ENCODE data around the gene EYS.
"Not testable (repeated sequence)": the region's sequence is repeated elsewhere in the genome, so short reads cannot be mapped to it uniquely, and the experiment has no call there.

Gene EYS

DNA sequence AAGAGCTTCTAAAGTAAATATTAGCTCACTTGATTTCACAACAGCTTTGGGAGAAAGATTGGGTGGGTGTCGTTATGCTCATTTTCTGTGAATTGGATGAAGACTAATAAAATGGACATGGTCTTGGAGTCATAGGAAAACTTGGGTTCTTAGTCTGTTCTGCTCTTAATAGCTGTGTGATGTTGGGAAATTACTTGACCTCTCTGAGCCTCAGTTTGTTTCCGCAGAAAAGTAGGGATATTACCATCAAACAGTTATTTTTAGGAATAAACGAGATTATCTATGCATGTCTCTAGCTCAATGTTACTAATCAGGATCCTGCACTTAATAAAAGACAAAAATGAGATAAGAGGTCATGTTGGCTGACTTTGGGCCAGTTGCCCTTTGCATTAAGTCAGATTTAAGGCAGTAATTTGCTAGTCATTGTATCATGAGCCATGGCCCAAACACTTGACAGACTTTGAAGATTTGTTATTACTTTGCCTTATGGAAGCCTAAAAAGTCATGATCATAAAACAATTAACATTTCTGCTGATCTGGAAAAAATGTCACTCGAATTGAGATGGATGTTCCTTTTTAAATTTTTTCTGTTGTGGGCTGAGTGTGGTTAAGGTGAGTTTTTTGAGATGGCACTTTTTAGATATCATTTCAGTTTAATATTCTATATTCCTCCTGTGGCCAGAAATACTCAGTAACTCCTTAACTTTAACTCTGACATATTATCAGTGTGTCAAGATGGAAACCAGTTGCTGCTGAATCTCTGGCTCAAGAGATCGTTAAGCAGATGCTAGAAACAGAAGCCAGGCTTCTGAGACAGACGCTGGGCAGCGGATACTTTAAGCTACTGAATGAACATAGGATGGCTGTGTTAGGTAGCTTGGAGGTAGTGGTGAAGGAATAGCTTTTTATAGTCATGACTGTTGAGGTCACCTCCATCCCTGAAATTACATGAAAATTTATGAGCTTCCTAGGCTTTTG, 1779.8 kb downstream of the EYS start:
- no peak for DNase-seq

DNA sequence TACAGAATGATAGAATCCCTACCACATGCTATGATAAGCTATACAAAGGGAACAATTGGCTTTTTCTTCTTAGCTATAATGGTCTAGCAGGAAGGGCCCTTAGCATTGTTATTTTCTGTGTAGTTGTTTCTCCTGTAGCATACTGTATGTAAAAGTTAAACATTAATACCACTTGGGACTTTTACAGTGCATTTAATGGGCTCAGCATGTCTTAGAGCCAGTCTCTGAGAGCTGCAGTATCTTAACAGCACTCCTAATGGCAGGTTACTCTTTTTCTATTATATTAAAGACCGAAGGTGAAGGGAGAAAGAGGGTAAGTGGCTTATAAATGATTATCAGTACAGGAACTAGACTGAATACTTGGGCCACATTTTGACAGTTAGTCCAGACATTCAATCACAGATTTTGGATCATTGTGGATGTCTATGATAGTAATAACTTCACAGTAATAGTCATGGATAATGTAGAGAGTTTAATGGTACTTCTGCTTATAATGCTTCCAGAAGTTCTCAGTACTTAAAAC, 1780.7 kb downstream of the EYS start:
- DNase-seq = no peak

DNA sequence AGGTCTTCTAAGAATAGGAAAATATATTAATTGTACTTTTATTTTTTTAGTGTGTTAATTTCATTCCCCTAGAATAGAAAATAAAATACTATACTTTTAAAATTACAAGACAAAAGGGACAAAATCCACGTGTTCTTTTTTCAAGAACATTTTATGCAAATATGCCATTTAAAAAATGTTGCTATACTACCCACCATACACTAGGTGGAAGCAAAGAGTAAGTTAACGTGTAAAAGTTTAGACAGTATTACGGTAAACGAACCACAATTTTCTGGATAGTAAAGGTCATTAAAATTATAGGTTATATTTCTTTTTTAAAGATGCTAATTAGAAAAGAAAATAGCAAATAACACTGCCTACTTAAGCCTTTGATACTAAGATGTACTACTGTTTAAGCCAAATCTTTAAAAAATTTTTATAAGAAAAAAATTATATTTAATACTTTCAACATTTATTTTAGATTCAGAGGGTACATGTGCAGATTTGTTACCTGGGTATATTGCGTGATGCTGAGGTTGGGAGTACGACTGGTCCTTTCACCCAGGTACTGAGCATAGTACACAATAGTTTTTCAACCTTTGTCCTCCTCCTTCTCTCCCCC, 1783.8 kb downstream of the EYS start:
- no peak for DNase-seq

DNA sequence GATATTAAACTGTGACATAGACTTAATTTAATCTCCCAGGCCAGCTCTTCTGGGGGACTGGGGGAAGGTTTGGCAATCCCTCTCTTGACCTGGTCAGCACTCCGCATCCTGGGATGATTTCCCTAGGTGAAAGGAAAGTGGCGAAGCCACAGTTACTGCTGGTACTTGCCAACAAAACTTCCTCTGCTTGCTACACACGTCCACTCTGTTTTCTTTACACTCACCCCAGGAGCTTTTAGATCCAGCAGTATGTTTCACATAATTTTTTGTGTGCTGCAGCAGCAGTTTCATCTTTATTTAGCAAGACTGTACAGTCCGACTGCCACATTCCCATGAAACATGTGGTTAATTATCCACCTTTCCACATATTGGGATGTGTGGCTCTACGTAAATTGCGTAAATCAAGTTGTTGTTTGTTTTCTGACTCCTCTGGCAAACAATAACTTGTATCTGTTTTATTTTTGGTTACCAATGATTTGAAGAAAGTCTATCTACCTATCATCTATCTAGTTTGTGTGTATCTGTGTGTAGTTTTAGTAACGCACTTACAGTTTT, 1787.4 kb downstream of the EYS start:
- DNase-seq = no peak

DNA sequence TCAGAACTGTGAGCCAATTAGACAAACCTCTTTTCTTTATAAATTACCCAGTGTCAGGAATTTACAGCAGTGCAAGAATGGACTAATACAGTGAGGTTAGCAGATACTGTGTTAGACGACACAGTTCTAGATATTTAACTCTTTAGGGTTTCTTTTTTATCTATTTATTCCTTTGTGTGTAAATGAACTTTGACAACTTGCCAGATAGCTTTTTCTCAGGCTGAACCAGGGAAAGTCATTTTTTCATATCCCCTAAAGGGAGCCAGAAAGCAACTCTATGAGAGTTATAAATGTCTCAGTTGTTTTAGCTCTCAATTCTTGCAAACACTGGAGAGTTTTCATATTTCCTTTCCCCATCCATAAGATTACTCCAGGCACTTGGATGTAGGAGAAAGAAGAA, 1794.1 kb downstream of the EYS start:
- no peak for DNase-seq

DNA sequence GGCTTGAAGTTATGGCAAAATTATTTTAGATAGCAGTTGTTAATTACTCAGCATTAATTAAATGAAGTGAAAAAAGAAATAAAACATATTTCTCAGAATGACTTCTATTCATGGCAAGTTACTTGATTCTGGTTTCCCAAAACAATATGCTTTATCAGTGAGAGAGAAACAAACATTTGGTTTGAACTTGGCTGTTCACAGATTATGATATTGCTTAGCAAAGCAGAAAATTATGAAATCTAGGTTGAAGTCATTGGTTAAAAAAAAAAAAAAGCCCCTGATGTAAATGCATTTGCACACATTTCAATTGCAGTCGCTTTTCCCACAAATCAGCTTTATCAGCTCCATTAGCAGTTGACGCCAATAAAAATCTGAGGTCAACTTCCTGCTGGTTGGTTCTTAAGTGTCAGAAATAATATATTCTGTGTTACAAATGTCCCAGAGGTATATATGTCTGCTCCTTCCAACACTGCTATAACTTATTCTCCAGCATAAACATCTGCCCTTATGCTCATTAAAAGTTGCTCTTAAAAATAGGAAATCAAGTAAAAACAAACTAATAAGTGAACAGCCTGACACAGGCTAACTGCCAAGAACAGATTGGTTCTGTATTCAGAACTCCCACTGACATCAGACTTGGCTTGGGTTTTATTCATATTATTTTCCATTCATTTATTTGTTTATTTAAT, 1796.0 kb downstream of the EYS start:
- no peak for DNase-seq

DNA sequence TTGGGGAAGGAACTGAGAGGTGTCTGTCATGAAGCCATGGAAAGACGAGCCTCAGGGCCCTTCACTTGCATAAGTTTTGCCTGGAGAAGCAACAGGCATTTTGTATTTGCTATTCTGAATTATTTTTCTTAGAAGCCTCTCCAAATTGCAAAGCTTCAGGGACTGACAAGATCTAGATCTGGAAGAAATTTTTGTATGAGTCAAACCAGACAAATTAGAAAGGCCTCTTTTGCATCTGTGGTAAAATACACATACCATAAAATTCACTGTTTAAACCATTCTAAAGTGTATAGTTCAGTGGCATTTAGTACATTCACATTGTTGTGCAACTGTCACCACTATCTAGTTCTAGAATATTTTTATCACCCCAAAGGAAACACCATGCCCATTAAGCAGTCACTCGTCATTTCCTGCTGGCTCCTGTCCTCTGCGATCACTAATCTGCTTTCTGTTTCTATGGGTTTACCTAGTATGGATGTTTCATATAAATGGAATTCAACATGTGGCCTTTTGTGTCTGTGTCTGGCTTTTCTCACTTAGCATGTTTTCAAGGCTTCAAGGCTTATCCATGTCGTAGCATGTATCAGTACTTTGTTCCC, 1802.3 kb downstream of the EYS start:
- no peak for DNase-seq

DNA sequence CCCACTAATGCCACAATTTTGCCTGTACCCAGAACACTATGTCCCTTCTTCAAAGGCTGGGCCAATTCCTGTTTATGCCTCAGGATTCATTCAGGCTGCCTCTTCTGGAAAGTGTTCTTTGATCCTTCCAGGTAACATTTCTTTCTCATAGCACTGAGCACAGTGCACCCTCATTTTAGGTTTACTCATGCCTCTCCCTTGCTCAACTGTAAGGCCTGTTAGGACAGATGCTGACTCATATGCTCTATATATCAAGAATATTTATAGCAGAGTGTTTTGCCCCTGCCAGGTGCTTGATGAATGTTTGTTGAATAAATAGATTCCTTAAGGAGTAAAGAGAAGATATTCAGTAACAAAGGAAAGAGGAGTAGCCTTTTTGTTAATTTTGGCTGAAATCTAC, 1807.5 kb downstream of the EYS start:
- no peak for DNase-seq

DNA sequence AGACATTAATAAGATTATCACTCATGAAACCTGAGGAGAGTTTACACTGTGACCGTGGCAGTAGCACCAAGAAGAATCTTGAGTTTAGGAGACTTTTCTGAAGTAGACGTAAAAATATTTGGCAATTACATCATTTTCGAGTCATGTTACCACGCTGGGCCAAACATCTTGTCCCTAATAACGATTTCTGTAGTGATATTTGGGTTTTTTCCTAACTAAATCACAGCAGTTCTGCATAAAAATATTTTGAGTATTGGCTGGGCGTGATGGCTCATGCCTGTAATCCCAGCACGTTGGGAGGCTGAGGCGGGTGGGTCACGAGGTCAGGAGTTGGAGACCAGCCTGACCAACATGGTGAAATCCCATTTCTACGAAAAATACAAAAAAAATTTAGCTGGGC, 1809.1 kb downstream of the EYS start:
- DNase-seq = no peak

DNA sequence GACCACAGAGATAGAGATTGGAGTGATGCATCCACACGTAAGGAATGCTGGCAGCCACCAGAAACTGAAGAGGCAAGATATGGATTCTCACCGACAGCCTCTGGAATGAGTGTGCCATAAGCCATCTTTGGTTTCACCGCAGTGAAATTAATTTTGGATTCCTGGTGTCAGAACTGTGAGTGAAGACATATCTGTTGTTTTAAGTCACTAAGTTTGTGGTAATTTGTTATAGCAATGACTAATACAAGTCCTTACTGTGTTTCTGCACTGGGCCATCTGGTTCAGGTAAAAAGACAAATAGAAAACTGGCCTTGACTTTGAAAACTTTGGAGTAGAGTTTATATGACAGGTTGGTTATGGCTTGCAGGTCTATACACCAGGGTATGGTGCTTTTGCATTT, 1809.6 kb downstream of the EYS start:
- DNase-seq = no peak

DNA sequence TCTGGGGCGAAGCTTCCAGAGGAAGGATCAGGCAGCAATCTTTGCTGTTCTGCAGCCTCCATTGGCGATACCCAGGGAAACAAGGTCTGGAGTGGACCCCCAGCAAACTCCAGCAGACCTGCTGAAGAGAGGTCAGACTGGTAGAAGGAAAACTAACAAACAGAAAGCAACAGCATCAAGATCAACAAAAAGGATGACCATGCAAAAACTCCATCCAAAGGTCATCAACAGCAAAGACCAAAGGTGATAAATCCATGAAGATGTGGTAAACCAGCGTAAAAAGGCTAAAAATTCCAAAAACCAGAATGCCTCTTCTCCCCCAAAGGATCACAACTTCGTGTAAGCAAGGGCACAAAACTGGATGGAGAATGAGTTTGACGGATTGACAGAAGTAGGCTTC, 1818.6 kb downstream of the EYS start:
- no peak for DNase-seq

DNA sequence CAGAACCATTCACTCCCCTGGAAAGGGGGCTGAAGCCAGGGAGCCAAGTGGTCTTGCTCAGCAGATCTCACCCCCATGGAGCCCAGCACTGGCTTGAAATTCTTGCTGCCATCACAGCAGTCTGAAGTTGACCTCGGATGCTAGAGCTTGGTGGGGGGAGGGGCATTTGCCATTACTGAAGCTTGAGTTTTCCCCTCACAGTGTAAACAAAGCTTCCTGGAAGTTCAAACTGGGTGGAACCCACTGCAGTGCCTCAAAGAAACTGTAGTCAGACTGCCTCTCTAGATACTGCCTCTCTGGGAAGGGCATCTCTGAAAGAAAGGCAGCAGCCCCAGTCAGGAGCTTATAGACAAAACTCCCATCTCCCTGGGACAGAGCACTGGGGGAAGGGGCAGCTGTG, 1819.2 kb downstream of the EYS start:
- DNase-seq = not testable (repeated sequence)

DNA sequence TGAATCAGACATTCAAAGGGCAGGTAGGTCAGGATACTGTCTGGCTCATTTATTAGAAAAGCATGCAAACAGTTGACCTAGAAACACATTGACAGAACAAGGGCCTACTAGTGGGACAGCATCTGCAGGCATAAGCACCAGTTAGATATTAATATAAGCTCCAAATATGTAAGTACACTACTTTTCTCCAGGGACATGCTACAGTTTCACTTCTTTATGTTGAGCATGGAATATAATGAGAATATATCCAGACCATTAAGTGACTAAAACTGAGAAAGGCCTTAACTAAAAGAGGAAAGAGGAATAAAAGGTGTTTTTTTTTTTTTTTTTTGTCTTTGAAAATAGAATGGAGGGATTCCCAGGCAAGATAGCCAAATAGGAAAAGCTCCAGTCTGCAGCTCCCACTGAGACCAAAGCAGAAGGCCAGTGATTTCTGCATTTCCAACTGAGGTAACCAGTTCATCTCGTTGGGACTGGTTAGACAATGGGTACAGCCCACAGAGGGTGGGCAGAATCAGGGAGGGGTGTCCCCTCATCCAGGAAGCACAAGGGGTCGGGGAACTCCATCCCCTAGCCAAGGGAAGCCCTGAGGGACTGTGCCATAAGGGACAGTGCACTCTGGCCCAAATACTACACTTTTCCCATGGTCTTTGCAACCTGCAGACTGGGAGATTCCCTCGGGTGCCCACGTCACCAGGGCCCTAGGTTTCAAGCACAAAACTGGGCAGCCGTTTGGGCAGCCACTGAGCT, 1819.8 kb downstream of the EYS start:
- DNase-seq = no peak

DNA sequence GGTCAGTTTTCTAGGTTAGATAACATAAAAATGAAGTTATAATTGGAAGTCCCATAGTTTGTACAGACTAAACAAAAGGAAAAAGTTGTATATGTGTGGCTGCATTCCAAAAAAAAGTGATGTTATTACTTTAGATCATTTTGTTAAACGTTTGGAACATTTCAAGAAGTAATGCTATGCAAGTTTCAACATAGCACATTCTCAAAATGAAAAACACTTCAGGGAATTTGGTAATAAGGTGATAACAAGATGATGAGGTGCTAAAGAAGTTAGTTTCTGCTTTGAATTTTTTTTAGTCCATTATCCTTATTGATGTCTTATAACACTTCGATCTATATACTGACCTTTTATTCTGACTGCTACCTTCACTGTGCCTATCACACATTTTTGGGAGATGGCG, 1820.7 kb downstream of the EYS start:
- no peak for DNase-seq

DNA sequence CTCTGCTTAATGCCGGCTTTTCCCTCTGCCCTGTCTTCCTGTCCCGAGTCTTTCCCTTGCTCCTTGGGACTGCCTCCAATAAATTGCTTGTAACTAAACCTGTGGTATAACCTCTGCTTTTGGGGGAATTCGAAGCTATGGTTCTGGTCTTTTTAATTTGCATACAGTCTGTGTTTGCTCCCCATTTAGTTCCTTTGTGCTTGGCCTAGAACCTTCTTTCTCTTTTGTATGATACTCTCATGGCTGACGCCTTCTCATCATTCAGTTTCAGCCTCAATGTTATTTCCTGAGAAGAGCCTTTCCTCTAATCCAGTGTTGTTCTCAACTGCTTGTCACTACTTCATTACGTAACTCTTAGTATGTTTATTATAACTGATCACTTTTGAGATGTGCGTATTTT, 1823.4 kb downstream of the EYS start:
- no peak for DNase-seq

DNA sequence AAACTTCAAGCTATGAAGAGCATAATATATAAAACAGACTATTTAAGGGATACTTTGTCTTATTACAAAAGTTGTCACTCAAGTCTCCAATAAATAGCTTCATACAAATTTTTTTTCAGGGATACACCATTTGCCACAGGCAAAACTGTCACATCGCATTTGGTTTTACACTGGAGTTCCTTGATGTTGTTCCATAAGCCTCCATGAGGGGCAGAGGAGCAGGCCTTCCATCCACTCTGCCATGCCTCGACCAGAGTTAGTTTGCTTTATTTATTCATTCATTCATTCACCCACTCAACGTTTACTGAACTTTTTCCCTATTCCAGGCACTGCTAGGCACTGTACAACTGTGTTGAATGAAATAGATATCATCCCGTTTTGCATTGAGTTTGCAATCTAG, 1824.8 kb downstream of the EYS start:
- DNase-seq = no peak

DNA sequence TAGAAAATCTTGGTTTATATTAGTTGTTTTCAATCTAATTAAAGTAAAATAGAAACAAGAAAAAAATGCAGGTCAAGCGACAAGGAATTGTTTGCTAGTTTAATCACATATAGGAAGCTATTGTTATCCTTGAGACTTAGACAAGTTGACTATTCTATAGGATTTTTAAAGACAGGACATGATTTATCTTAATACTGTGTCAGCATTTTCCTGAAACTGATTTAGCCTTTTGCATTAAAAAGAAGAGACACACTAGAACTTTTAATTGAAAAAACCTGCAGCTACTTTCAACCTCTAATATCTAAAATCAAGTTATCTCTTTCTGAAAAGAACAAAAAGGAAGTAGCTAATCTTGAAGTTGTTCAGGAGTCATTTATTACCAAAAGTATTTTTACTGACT, 1825.2 kb downstream of the EYS start:
- no peak for DNase-seq

DNA sequence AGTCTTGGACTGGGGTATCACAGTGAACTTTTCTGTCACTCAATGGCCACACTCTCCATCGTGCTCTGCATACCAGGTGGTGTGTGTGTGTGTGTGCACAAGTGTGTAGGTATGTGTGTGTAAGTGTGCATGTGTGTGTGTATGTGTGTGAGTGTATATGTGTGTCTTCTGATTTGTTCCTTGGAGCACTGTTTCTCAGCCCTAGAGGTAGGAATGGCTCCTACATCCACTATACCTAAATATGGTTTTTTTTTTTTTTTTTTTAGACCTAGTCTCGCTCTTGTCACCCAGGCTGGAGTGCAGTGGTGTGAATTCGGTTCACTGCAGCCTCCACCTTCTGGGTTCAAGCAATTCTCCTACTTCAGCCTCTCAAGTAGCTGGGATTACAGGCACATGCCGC, 1834.8 kb downstream of the EYS start:
- DNase-seq = no peak

DNA sequence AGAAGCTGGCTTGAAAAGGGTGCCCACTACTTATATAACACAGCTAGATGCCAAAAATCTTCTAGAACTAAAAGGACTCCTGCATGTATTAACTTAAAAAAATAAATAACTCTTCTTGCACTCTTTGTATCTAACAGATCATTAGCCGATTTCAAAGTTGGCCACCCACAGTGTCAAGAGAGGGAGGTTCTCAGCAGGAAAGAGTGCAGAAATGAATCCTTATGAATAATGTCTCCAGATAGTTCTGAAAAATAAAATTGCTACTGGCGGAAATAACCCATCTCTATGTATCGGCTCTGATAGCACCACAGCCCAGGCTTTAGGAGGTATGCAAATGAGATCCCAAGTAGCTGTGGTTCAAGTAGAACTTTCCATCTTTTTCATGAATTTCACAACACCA, 1838.7 kb downstream of the EYS start:
- no peak for DNase-seq

DNA sequence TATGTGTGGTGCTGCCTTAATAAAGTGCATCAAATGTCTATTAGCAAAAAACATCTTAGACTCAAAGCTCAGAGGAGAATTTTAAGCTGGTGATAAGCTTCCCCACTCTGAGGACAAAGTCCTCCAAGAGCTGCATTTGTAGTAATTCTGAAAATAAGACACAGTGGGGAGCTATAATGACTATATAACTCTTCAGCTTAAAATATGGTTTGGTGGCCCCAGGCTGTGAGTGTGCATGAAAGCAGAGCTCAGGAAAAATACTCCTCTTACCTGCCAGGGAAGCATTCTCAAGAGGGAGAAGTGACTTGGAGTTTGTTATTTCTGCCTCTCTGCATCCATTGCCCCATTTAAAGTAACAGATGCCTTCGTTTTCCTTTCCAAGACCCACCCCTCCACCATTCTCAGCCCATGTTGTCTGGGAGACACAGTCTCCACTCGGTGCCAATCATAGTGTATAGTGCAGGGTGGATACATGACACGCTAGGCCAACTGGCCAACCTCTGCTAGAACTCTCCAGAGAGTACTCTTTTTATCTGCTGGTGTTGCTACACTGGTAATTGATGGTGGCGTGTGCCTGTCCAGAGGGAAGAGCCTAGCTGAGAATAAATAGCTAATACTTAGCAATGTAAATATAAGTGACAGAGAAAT, 1842.2 kb downstream of the EYS start:
- no peak for DNase-seq

DNA sequence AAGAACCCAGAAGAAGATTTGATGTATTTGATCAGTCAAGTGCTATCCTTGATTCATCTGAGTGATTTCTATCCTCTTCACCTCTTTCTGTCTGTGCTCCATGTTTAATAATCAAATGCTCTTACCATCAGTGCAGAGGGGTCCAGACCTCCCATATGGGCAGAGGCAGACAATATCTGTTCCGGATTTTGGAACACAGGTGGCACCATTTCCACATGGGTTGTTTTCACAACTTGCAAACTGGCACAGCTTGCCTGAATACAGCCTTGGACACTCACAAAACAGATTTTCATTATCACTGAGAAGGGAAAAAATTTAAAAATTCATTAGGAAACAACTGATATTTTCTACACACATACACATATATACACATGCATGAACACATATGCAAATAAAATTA, 1843.0 kb downstream of the EYS start:
- DNase-seq = no peak
